Subcutaneous abdominal adipose tissue (tissue), 5 donors: ENCODE measurements around the gene NXF2.

Source experiments
- H3K27ac ChIP-seq: one replicate; pipeline ENCODE4 v1.7.0; 2013; ENCODE audit warnings: low read depth, mild to moderate bottlenecking, inconsistent platforms, low read length, moderate library complexity
- H3K27me3 ChIP-seq, 5 donors: one replicate each; pipeline ENCODE4 v1.7.0; 2013; ENCODE audit warnings: low read length in 5 of 5, inconsistent platforms in 1 of 5; ENCODE audit not compliant: control insufficient read depth in 5 of 5, insufficient read depth in 4 of 5
- H3K36me3 ChIP-seq, 5 donors: one replicate each; pipeline ENCODE4 v1.7.0; 2013; ENCODE audit warnings: low read length in 5 of 5; ENCODE audit not compliant: control insufficient read depth in 5 of 5, insufficient read depth in 5 of 5
- H3K4me1 ChIP-seq, 5 donors: one replicate each; pipeline ENCODE4 v1.7.0; 2013; ENCODE audit warnings: low read length in 5 of 5, mild to moderate bottlenecking in 3 of 5, moderate library complexity in 1 of 5; ENCODE audit not compliant: control insufficient read depth in 5 of 5, insufficient read depth in 5 of 5
- H3K4me3 ChIP-seq, 5 donors: one replicate each; pipeline ENCODE4 v1.7.0; 2013; ENCODE audit warnings: low read length in 5 of 5, low read depth in 1 of 5
- H3K9ac ChIP-seq, 5 donors: one replicate each; pipeline ENCODE4 v1.7.0; 2013; ENCODE audit warnings: low read length in 5 of 5, mild to moderate bottlenecking in 4 of 5, moderate library complexity in 3 of 5
- H3K9me3 ChIP-seq, 5 donors: one replicate each; pipeline ENCODE4 v1.7.0; 2013; ENCODE audit warnings: low read length in 5 of 5; ENCODE audit not compliant: control insufficient read depth in 5 of 5
- donor health status: healthy.
- donor health status: healthy.
- donor health status: healthy.
- donor health status: healthy.
- donor health status: healthy.

NXF2 gene

DNA sequence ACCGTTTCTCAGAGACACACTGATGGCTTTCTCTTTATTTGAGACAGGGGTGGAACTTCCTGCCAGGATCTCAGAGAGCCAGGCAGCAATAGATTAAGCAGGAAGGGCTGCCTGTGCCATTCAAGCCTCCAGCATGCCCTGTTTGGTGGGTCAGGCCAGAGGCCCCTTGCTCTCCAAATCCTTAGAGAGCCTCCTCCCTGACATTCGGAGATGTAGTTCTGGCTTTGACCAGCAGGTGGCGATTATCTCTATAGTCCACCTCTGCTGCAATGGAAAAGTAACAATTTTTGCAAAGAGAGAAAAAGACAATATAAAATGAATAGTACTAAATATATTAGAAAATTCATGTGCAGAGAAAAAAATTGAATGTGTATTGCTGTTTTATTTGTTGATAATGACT, 98.9 kb downstream of the NXF2 start:
- Histone ChIP-seq H3K4me1 (no peaks in the 10 kb centered on the region), H3K9me3 (peaks cover 0 to 8% (median 5%) of the 10 kb centered on the region in 5 donors), H3K36me3 (no peaks in the 10 kb centered on the region), H3K27me3 (peaks cover 0 to 5% (median 2%) of the 10 kb centered on the region in 5 donors), H3K9ac (no peak overlapping the region), H3K4me3 (no peak overlapping the region), H3K27ac (no peak overlapping the region)
